ENCODE results near the gene EXO1. TPM values are rescaled to one million over a fixed set of nuclear protein-coding genes. Genes with fewer than 3 reads are reported as not detected.
"Not testable (repeated sequence)": the region's sequence is repeated elsewhere in the genome, so short reads cannot be mapped to it uniquely, and the experiment has no call there.

Gene EXO1
- total and polyA plus RNA-seq, 2 experiments from 2014 or later, result 6.2 TPM

DNA sequence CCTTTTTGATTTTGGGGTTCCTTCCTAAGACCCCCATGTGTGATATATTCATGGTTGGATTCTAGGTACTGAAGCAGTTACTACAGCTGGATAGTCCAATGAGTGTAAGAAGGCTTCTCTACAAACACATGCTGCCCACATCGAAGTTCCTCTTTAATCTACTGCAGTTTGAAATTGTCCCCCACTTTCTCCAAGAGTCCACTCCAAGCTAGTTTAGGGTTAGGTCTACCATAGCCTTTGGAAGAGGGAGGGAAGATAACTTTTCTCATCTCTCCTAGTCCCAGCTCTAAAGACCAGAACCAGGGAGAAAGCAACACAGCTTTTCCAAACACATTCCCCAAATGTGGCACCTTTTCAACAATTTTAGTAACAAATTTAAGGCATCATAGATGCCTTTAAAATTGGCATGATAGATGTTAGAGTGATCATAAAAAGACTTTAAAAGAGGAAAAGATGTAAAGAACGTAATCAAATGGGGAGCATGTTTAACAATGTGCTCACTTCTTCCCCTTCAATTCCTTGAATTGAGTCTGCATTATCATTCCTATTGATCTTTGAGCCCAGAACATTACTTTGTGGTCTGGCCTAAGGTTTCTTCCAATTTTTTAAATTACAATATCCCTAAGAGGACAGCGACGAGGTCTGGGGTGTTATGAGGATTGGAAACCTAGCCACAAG, 1.0 kb upstream of the EXO1 start:
- Histone ChIP-seq H3K4me2 (ENCODE audit: unreplicated experiment) (peak overlapping the region; percentile 99), H3K27me3 (replicated peaks; ENCODE audit: insufficient read depth) (no peaks in the 10 kb centered on the region), H3K36me3 (ENCODE audit: low read depth) (no peaks in the 10 kb centered on the region), H3K9ac (peak overlapping the region; percentile 84), H3K9me2 (ENCODE audit: insufficient read depth) (no peaks in the 10 kb centered on the region), H3K79me2 (ENCODE audit: insufficient read depth) (peaks cover 18% of the 10 kb centered on the region), H3K4me1 (ENCODE audit: insufficient read depth) (peaks cover 24% of the 10 kb centered on the region), H3F3A (ENCODE audit: insufficient read depth) (peaks cover 16% of the 10 kb centered on the region), H3K4me3 (peak overlapping the region; percentile 83), H3K9me3 (ENCODE audit: low read depth) (no peaks in the 10 kb centered on the region), H2AFZ (peak overlapping the region; percentile 99), H3K27ac (peak overlapping the region; percentile 93), H4K20me1 (ENCODE audit: insufficient read depth) (no peaks in the 10 kb centered on the region)
- DNase-seq, result no peak
- in situ Hi-C loops (cut with MboI), result no loop called here
- 80 to 87% methylated on average over 4 of the region's 4 CpGs for WGBS, 2 experiments (ENCODE audit: low coverage in 1 of 2, low lambda C conversion rate in 2 of 2, missing lambda C conversion rate in 2 of 2)
- TF ChIP-seq EZH2phosphoT487 (IDR thresholded peaks at IDR 0.05; ENCODE audit: insufficient read depth, low read depth), result no peak
- TF ChIP-seq EZH2 (IDR thresholded peaks at IDR 0.05; ENCODE audit: insufficient read depth, poor library complexity, severe bottlenecking), result no peak

GRCh38 chr1:241847540-241847795, 536 bp upstream of the EXO1 start:
- Histone ChIP-seq H3K36me3 (ENCODE audit: low read depth) (no peaks in the 10 kb centered on the region), H4K20me1 (ENCODE audit: insufficient read depth) (no peaks in the 10 kb centered on the region), H3K9me2 (ENCODE audit: insufficient read depth) (no peaks in the 10 kb centered on the region), H3K9ac (peak overlapping the region; percentile 84), H3K4me2 (ENCODE audit: unreplicated experiment) (peak overlapping the region; percentile 99), H3K4me3 (peak overlapping the region; percentile 83), H3F3A (ENCODE audit: insufficient read depth) (peaks cover 12% of the 10 kb centered on the region), H3K27ac (peak overlapping the region; percentile 93), H3K79me2 (ENCODE audit: insufficient read depth) (peaks cover 18% of the 10 kb centered on the region), H3K4me1 (ENCODE audit: insufficient read depth) (peaks cover 19% of the 10 kb centered on the region), H3K27me3 (replicated peaks; ENCODE audit: insufficient read depth) (no peaks in the 10 kb centered on the region), H3K9me3 (ENCODE audit: low read depth) (no peaks in the 10 kb centered on the region), H2AFZ (peak overlapping the region; percentile 99)
- WGBS, 2 experiments (ENCODE audit: low coverage in 1 of 2, low lambda C conversion rate in 2 of 2, missing lambda C conversion rate in 2 of 2), result 1 to 3% methylated on average over 6 of the region's 6 CpGs
- no peak for TF ChIP-seq EZH2phosphoT487 (IDR thresholded peaks at IDR 0.05; ENCODE audit: insufficient read depth, low read depth)
- no peak for TF ChIP-seq EZH2 (IDR thresholded peaks at IDR 0.05; ENCODE audit: insufficient read depth, poor library complexity, severe bottlenecking)
- DNase-seq, result no peak
- in situ Hi-C loops (cut with MboI), result no loop called here

DNA sequence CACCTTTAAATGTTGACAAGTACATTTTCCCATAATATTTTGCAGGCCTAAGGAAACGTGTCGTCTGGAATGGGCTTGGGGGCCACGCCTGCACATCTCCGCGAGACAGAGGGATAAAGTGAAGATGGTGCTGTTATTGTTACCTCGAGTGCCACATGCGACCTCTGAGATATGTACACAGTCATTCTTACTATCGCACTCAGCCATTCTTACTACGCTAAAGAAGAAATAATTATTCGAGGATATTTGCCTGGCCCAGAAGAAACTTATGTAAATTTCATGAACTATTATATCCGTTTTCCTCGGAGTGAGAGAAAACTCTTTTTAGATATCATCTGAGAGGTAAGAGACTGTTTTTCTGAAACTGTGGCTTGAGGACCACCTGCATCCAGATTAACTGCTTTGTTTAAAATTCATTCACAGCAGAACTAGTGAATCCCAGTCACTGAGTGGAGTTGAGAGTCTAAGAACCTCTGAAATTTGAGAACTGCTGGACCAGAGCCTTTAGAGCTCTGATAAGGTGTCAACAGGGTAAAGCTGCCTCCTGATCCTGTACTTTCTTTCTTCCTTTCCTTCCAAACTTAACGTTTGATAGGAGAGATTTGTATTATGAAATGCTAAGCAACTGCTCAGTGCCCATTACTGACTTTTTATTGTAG, 811 bp downstream of the EXO1 start:
- in situ Hi-C loops (cut with MboI), result no loop called here
- TF ChIP-seq EZH2 (IDR thresholded peaks at IDR 0.05; ENCODE audit: insufficient read depth, poor library complexity, severe bottlenecking) (no peak), EZH2phosphoT487 (IDR thresholded peaks at IDR 0.05; ENCODE audit: insufficient read depth, low read depth) (no peak)
- DNase-seq, result no peak
- Histone ChIP-seq H3K27me3 (replicated peaks; ENCODE audit: insufficient read depth) (no peaks in the 10 kb centered on the region), H3K4me2 (ENCODE audit: unreplicated experiment) (peak overlapping the region; percentile 99), H3K4me1 (ENCODE audit: insufficient read depth) (peaks cover 13% of the 10 kb centered on the region; the same call in 1 of the 2 replicates), H3K79me2 (ENCODE audit: insufficient read depth) (peaks cover 18% of the 10 kb centered on the region), H3K4me3 (peak overlapping the region; percentile 83), H3K9me3 (ENCODE audit: low read depth) (no peaks in the 10 kb centered on the region), H4K20me1 (ENCODE audit: insufficient read depth) (no peaks in the 10 kb centered on the region), H2AFZ (peak overlapping the region; percentile 99), H3K36me3 (ENCODE audit: low read depth) (no peaks in the 10 kb centered on the region), H3K9ac (peak overlapping the region; percentile 84), H3K9me2 (ENCODE audit: insufficient read depth) (no peaks in the 10 kb centered on the region), H3F3A (ENCODE audit: insufficient read depth) (peaks cover 6% of the 10 kb centered on the region; the same call in 1 of the 2 replicates), H3K27ac (no peak overlapping the region)
- 5 to 7% methylated on average over 13 of the region's 13 CpGs for WGBS, 2 experiments (ENCODE audit: low coverage in 1 of 2, low lambda C conversion rate in 2 of 2, missing lambda C conversion rate in 2 of 2)

GRCh38 chr1:241849345-241849695, 1.3 kb downstream of the EXO1 start:
- in situ Hi-C loops (cut with MboI), result no loop called here
- WGBS, 2 experiments (ENCODE audit: low coverage in 1 of 2, low lambda C conversion rate in 2 of 2, missing lambda C conversion rate in 2 of 2), result 40 to 43% methylated on average over 6 of the region's 6 CpGs
- H2AFZ ChIP-seq, result peak overlapping the region; percentile 99
- H3K4me1 ChIP-seq (ENCODE audit: insufficient read depth), result peaks cover 13% of the 10 kb centered on the region; the same call in 1 of the 2 replicates
- H3K4me3 ChIP-seq, result peak overlapping the region; percentile 83
- H3K9ac ChIP-seq, result peak overlapping the region; percentile 84; the same call in 1 of the 2 replicates
- H3K36me3 ChIP-seq (ENCODE audit: low read depth), result no peaks in the 10 kb centered on the region
- DNase-seq, result no peak
- H3K9me3 ChIP-seq (ENCODE audit: low read depth), result no peaks in the 10 kb centered on the region
- peaks cover 18% of the 10 kb centered on the region for H3K79me2 ChIP-seq (ENCODE audit: insufficient read depth)
- H3K27ac ChIP-seq, result no peak overlapping the region
- no peaks in the 10 kb centered on the region for H3K9me2 ChIP-seq (ENCODE audit: insufficient read depth)
- TF ChIP-seq EZH2 (IDR thresholded peaks at IDR 0.05; ENCODE audit: insufficient read depth, poor library complexity, severe bottlenecking) (no peak), EZH2phosphoT487 (IDR thresholded peaks at IDR 0.05; ENCODE audit: insufficient read depth, low read depth) (no peak)
- H3F3A ChIP-seq (ENCODE audit: insufficient read depth), result peaks cover 6% of the 10 kb centered on the region; the same call in 1 of the 2 replicates
- peak overlapping the region; percentile 99 for H3K4me2 ChIP-seq (ENCODE audit: unreplicated experiment)
- no peaks in the 10 kb centered on the region for H3K27me3 ChIP-seq (replicated peaks; ENCODE audit: insufficient read depth)
- H4K20me1 ChIP-seq (ENCODE audit: insufficient read depth), result no peaks in the 10 kb centered on the region

DNA sequence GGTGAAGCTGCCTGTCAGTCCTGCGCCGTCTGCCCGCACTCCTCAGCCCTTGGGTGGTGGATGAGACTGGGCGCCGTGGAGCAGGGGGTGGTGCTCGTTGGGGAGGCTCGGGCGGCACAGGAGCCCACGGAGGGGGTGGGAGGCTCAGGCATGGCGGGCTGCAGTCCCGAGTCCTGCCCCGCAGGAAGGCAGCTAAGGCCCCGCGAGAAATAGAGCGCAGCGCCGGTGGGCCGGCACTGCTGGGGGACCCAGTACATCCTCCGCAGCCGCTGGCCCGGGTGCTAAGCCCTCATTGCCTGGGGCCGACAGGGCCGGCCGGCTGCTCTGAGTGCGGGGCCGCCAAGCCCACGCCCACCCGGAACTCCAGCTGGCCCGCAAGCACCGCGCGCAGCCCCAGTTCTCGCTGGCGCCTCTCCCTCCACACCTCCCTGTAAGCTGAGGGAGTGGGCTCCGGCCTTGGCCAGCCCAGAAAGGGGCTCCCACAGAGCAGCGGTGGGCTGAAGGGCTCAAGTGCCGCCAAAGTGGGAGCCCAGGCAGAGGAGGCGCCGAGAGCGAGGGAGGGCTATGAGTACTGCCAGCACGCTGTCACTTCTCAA, 7.6 kb downstream of the EXO1 start:
- H3F3A ChIP-seq (ENCODE audit: insufficient read depth); H3K9me3 ChIP-seq (ENCODE audit: low read depth); H2AFZ ChIP-seq; H4K20me1 ChIP-seq (ENCODE audit: insufficient read depth); H3K9ac ChIP-seq; DNase-seq; H3K36me3 ChIP-seq (ENCODE audit: low read depth); H3K27me3 ChIP-seq (replicated peaks; ENCODE audit: insufficient read depth); H3K4me1 ChIP-seq (ENCODE audit: insufficient read depth); H3K9me2 ChIP-seq (ENCODE audit: insufficient read depth); H3K4me2 ChIP-seq (ENCODE audit: unreplicated experiment); H3K79me2 ChIP-seq (ENCODE audit: insufficient read depth); H3K27ac ChIP-seq; in situ Hi-C loops (cut with MboI); H3K4me3 ChIP-seq: not testable (repeated sequence)
- WGBS, 2 experiments (ENCODE audit: low coverage in 1 of 2, low lambda C conversion rate in 2 of 2, missing lambda C conversion rate in 2 of 2), result 97 to 99% methylated on average over 20 to 37 of the region's 41 CpGs

All from GM23248 (cell line).